PFSK-1 (cell line): ENCODE data around the gene COL12A1.

Experiments
- FOXP2 ChIP-seq: optimal IDR thresholded peaks from 2 replicates; pipeline ENCODE3; 2011; ENCODE audit warnings: borderline replicate concordance, control low read depth, inconsistent platforms; ENCODE audit not compliant: insufficient read depth; ENCODE audit errors: extremely low read length, extremely low read depth
- POLR2AphosphoS5 ChIP-seq: IDR thresholded peaks from 2 replicates; pipeline ENCODE4 v1.6.1; 2012; ENCODE audit warnings: low read depth, mild to moderate bottlenecking, control low read depth, low read length, moderate library complexity
- REST ChIP-seq, 2 experiments: IDR thresholded peaks; 2 replicates each; pipeline versions ENCODE4 v1.6.1 to v1.8.0; 2011 to 2012; ENCODE audit warnings: low read depth in 2 of 2, low read length in 2 of 2, control low read depth in 1 of 2, inconsistent platforms in 1 of 2, mild to moderate bottlenecking in 1 of 2, moderate library complexity in 1 of 2; ENCODE audit not compliant: insufficient read depth in 1 of 2
- SIN3A ChIP-seq: IDR thresholded peaks from 2 replicates; pipeline ENCODE4 v1.6.1; 2012; ENCODE audit warnings: mild to moderate bottlenecking, low read length, moderate library complexity, borderline replicate concordance; ENCODE audit not compliant: insufficient read depth
- TAF1 ChIP-seq: IDR thresholded peaks from 2 replicates; pipeline ENCODE4 v1.6.1; 2012; ENCODE audit warnings: low read length, control low read depth, borderline replicate concordance; ENCODE audit not compliant: insufficient read depth

COL12A1 gene

GRCh38 chr6:75196081-75196687 is 9.7 kb downstream of the COL12A1 start:
- TF ChIP-seq SIN3A, result no peak
- no peak for TF ChIP-seq REST (IDR thresholded peaks at IDR 0.05; ENCODE audit: insufficient read depth in 1 of 2, low read depth in 2 of 2, low read length in 2 of 2)
- no peak for TF ChIP-seq FOXP2
- no peak for TF ChIP-seq TAF1
- TF ChIP-seq POLR2AphosphoS5, result no peak

- no peak for TF ChIP-seq FOXP2
Measured at GRCh38 chr6:75188221-75188925, 17.5 kb downstream of the COL12A1 start.

- TF ChIP-seq TAF1, result no peak
Measured at GRCh38 chr6:75183099-75183541, 22.7 kb downstream of the COL12A1 start.

GRCh38 chr6:75180864-75181263 is 25.0 kb downstream of the COL12A1 start:
- no peak for TF ChIP-seq FOXP2
- TF ChIP-seq TAF1, result no peak
- no peak for TF ChIP-seq SIN3A
- no peak for TF ChIP-seq REST (IDR thresholded peaks at IDR 0.05; ENCODE audit: insufficient read depth in 1 of 2, low read depth in 2 of 2, low read length in 2 of 2)
- TF ChIP-seq POLR2AphosphoS5, result no peak

GRCh38 chr6:75178757-75179156 is 27.1 kb downstream of the COL12A1 start:
- no peak for TF ChIP-seq REST (IDR thresholded peaks at IDR 0.05; ENCODE audit: insufficient read depth in 1 of 2, low read depth in 2 of 2, low read length in 2 of 2)
- TF ChIP-seq TAF1, result no peak
- no peak for TF ChIP-seq POLR2AphosphoS5

GRCh38 chr6:75176076-75176582 is 29.7 kb downstream of the COL12A1 start:
- TF ChIP-seq REST (IDR thresholded peaks at IDR 0.05; ENCODE audit: insufficient read depth in 1 of 2, low read depth in 2 of 2, low read length in 2 of 2), result no peak
- TF ChIP-seq SIN3A, result no peak
- TF ChIP-seq POLR2AphosphoS5, result no peak
- no peak for TF ChIP-seq TAF1
- no peak for TF ChIP-seq FOXP2
